ENCODE results near the gene DNTT. TPM values are rescaled to one million over a fixed set of nuclear protein-coding genes. Genes with fewer than 3 reads are reported as not detected.

DNTT gene
- not detected in 2 replicates for total RNA-seq (2022)
- percentile 4 among the genes with signal in this experiment for Bru-seq, nascent RNA
- BruChase-seq, experiment 1, labeled RNA remaining after a 2-hour chase: percentile 7 among the genes with signal in this experiment
- not detected for BruChase-seq, experiment 2, labeled RNA remaining after a 6-hour chase
- long read RNA-seq: 0 reads

- Histone ChIP-seq H3K4me3 (ENCODE audit: low read depth, low read length) (no peak within 1 kb of the TSS), H3K36me3 (ENCODE audit: control insufficient read depth, insufficient read depth, low read length) (no peaks in the 10 kb centered on the region), H3K4me1 (no peaks in the 10 kb centered on the region), H3K9me3 (no peaks in the 10 kb centered on the region), H3K27me3 (replicated peaks; ENCODE audit: control insufficient read depth, insufficient read depth, low read length) (no peaks in the 10 kb centered on the region)
- TF ChIP-seq, protein P1, sequence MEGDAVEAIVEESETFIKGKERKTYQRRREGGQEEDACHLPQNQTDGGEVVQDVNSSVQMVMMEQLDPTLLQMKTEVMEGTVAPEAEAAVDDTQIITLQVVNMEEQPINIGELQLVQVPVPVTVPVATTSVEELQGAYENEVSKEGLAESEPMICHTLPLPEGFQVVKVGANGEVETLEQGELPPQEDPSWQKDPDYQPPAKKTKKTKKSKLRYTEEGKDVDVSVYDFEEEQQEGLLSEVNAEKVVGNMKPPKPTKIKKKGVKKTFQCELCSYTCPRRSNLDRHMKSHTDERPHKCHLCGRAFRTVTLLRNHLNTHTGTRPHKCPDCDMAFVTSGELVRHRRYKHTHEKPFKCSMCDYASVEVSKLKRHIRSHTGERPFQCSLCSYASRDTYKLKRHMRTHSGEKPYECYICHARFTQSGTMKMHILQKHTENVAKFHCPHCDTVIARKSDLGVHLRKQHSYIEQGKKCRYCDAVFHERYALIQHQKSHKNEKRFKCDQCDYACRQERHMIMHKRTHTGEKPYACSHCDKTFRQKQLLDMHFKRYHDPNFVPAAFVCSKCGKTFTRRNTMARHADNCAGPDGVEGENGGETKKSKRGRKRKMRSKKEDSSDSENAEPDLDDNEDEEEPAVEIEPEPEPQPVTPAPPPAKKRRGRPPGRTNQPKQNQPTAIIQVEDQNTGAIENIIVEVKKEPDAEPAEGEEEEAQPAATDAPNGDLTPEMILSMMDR (IDR thresholded peaks at IDR 0.05; ENCODE audit: insufficient read depth in 1 of 2, low read depth in 1 of 2, low read length in 1 of 2, severe bottlenecking in 1 of 2, unreplicated experiment in 1 of 2): no peak
- Mint-ChIP-seq H3K27ac (ENCODE audit: unreplicated experiment) (no peak within 1 kb of the TSS), H3K4me3 (ENCODE audit: unreplicated experiment) (no peak within 1 kb of the TSS), H3K9me3 (ENCODE audit: unreplicated experiment) (no peaks in the 10 kb centered on the region), H3K4me1 (ENCODE audit: low read depth, unreplicated experiment) (no peaks in the 10 kb centered on the region), H3K36me3 (ENCODE audit: insufficient read depth, unreplicated experiment) (no peaks in the 10 kb centered on the region), H3K27me3 (ENCODE audit: insufficient read depth, unreplicated experiment) (peaks cover 9% of the 10 kb centered on the region)
- no peak for DNase-seq
- intact Hi-C loops (cut with micrococcal nuclease; ENCODE audit: unreplicated experiment): no loop called here
- CTCF ChIA-PET: no interaction called here
- no TSS peak for BruUV-seq (replicated peaks)
- POLR2A ChIA-PET: no interaction called here
These were observed at the start of gene DNTT for GRCh38 chr10:96304230-96304629. Gene DNTT, plus strand, starts transcription at chr10:96304434. Its CDS starts 64 bp downstream, at chr10:96304498.

- H3K36me3 ChIP-seq (ENCODE audit: control insufficient read depth, insufficient read depth, low read length): no peaks in the 10 kb centered on the region
- POLR2A ChIA-PET: no interaction called here
- no peak for DNase-seq
- Mint-ChIP-seq H3K27ac (ENCODE audit: unreplicated experiment) (no peak overlapping the region), H3K9me3 (ENCODE audit: unreplicated experiment) (no peaks in the 10 kb centered on the region), H3K36me3 (ENCODE audit: insufficient read depth, unreplicated experiment) (no peaks in the 10 kb centered on the region), H3K27me3 (ENCODE audit: insufficient read depth, unreplicated experiment) (no peaks in the 10 kb centered on the region), H3K4me3 (ENCODE audit: unreplicated experiment) (no peak overlapping the region), H3K4me1 (ENCODE audit: low read depth, unreplicated experiment) (peaks cover 5% of the 10 kb centered on the region)
- CTCF ChIA-PET: no interaction called here
- no peaks in the 10 kb centered on the region for H3K27me3 ChIP-seq (replicated peaks; ENCODE audit: control insufficient read depth, insufficient read depth, low read length)
- H3K4me1 ChIP-seq: peaks cover 12% of the 10 kb centered on the region
- H3K9me3 ChIP-seq: no peaks in the 10 kb centered on the region
- intact Hi-C loops (cut with micrococcal nuclease; ENCODE audit: unreplicated experiment): no loop called here
- BruUV-seq (replicated peaks): no TSS peak
- no peak overlapping the region for H3K4me3 ChIP-seq (ENCODE audit: low read depth, low read length)
- TF ChIP-seq, protein P1 (IDR thresholded peaks at IDR 0.05; ENCODE audit: insufficient read depth in 1 of 2, low read depth in 1 of 2, low read length in 1 of 2, severe bottlenecking in 1 of 2, unreplicated experiment in 1 of 2): no peak
These were observed 49.3 kb upstream of the DNTT start for GRCh38 chr10:96254976-96255375.

DNA sequence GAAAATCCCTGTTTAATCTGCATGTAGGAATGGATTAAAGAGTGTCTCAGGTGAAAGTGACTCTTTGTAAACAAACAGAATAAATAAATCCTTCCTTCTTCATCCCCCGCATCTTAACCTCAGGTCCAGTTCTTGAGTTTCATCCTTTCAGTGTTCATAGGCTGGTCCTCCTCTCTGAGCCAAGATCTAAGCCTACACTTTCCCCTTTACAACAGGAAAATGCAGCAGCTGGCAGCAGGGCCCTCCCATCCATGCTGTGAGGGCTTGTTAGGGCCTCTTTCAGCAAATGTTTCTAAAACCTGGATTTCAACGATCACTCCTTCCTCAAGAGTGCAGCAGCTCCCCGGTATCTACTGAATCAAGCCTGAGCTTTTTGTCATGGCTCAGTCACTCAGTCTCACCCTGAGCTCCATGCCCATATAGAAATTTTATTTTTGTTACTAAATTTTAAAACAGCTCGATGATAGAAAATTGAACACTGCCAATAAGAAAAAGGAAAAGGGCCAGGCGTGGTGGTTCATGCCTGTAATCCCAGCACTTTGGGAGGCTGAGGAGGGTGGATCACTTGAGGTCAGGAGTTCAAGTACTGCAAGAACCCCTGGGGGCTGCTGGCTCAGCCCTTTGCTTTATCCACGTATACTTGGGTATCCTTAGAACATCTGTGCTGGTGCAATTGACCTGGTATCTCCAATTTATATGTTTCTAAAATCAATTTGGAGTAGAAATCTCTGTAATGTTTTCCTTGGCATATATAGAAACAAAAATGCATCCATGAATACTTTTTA lies 48.5 kb upstream of the DNTT start:
- intact Hi-C loops (cut with micrococcal nuclease; ENCODE audit: unreplicated experiment): no loop called here
- Histone ChIP-seq H3K36me3 (ENCODE audit: control insufficient read depth, insufficient read depth, low read length) (no peaks in the 10 kb centered on the region), H3K27me3 (replicated peaks; ENCODE audit: control insufficient read depth, insufficient read depth, low read length) (no peaks in the 10 kb centered on the region), H3K4me1 (peaks cover 4% of the 10 kb centered on the region), H3K4me3 (ENCODE audit: low read depth, low read length) (no peak overlapping the region), H3K9me3 (no peaks in the 10 kb centered on the region)
- Mint-ChIP-seq H3K27ac (ENCODE audit: unreplicated experiment) (no peak overlapping the region), H3K9me3 (ENCODE audit: unreplicated experiment) (no peaks in the 10 kb centered on the region), H3K4me1 (ENCODE audit: low read depth, unreplicated experiment) (no peaks in the 10 kb centered on the region), H3K4me3 (ENCODE audit: unreplicated experiment) (no peak overlapping the region), H3K36me3 (ENCODE audit: insufficient read depth, unreplicated experiment) (no peaks in the 10 kb centered on the region), H3K27me3 (ENCODE audit: insufficient read depth, unreplicated experiment) (no peaks in the 10 kb centered on the region)
- TF ChIP-seq, protein P1 (IDR thresholded peaks at IDR 0.05; ENCODE audit: insufficient read depth in 1 of 2, low read depth in 1 of 2, low read length in 1 of 2, severe bottlenecking in 1 of 2, unreplicated experiment in 1 of 2): no peak
- DNase-seq: no peak
- no TSS peak for BruUV-seq (replicated peaks)
- ChIA-PET CTCF (interaction anchor here (0.6 kb wide), 1 partner anchor 50 kb away, joined by 3 read pairs; no protein-coding TSS in a partner anchor), POLR2A (no interaction called here)
